T-helper 2 cell treated with Interferon-gamma antibody and Interleukin-4, amounts not matched to agents 100 ng/mL and 5 ng/mL, for 36 hours (primary cell): Measurements from ENCODE around the gene PCDHGA7. TPM values are rescaled to one million over a fixed set of nuclear protein-coding genes. Genes with fewer than 3 reads are reported as not detected.
"Not testable (repeated sequence)": the region's sequence is repeated elsewhere in the genome, so short reads cannot be mapped to it uniquely, and the experiment has no call there.

Experiments used
- intact Hi-C: fragments of 100-400 bp; cut with micrococcal nuclease; formaldehyde crosslinking; loops from one replicate; pipeline ENCODE4 v1.15.1; 2023
- total RNA-seq: library from RNA; stranded (reverse); gene quantifications from 2 replicates; pipeline ENCODE4 v1.2.3, GENCODE V29; 2022

The PCDHGA7 gene
- total RNA-seq, 1 donor from 2014 or later, result 0.30 TPM

GRCh38 chr5:141422742-141423291 lies 40.3 kb downstream of the PCDHGA7 start:
- intact Hi-C loops, result loop anchor here (5.0 kb wide), 2 partner anchors 54 to 61 kb away; partner anchors contain the start of genes PCDHGA5 and PCDHGC3

GRCh38 chr5:141427783-141428426 lies 45.4 kb downstream of the PCDHGA7 start:
- intact Hi-C loops, result no loop called here

GRCh38 chr5:141430332-141431113 lies 48.0 kb downstream of the PCDHGA7 start, which contains the start of gene PCDHGA12:
PCDHGA12 (plus strand) TSS chr5:141430507; CDS start chr5:141430760, 253 bp downstream.
- intact Hi-C loops, result no loop called here

GRCh38 chr5:141431286-141431685 lies 48.7 kb downstream of the PCDHGA7 start:
- intact Hi-C loops, result no loop called here

- intact Hi-C loops, result not testable (repeated sequence)
These were observed 49.8 kb downstream of the PCDHGA7 start for GRCh38 chr5:141432308-141432707.

GRCh38 chr5:141432726-141433125 lies 50.2 kb downstream of the PCDHGA7 start:
- intact Hi-C loops, result not testable (repeated sequence)

GRCh38 chr5:141434006-141434405 lies 51.5 kb downstream of the PCDHGA7 start:
- intact Hi-C loops, result no loop called here

Other genes starting within 250 kb of the PCDHGA7 start
- not detected in 2 replicates for gene PCDHB5, start 247.5 kb upstream of the PCDHGA7 start, total RNA-seq
- gene PCDHB6, start 232.7 kb upstream of the PCDHGA7 start, total RNA-seq, result not detected in 2 replicates
- gene PCDHB7, start 210.1 kb upstream of the PCDHGA7 start, total RNA-seq, result not detected in 2 replicates
- gene PCDHB8, start 205.0 kb upstream of the PCDHGA7 start, total RNA-seq, result not detected in 2 replicates
- gene PCDHB16, start 200.4 kb upstream of the PCDHGA7 start, total RNA-seq, result not detected in 2 replicates
- gene PCDHB9, start 195.6 kb upstream of the PCDHGA7 start, total RNA-seq, result not detected in 2 replicates
- not detected in 2 replicates for gene PCDHB10, start 190.4 kb upstream of the PCDHGA7 start, total RNA-seq
- not detected in 2 replicates for gene PCDHB11, start 183.1 kb upstream of the PCDHGA7 start, total RNA-seq
- gene PCDHB12, start 174.0 kb upstream of the PCDHGA7 start, total RNA-seq, result not detected in 2 replicates
- not detected in 2 replicates for gene PCDHB13, start 168.8 kb upstream of the PCDHGA7 start, total RNA-seq
- not detected in 2 replicates for gene PCDHB14, start 159.4 kb upstream of the PCDHGA7 start, total RNA-seq
- gene PCDHB15, start 137.3 kb upstream of the PCDHGA7 start, total RNA-seq, result not detected in 2 replicates
- 0.25 and 0.59 TPM in 2 replicates for gene SLC25A2, start 78.7 kb upstream of the PCDHGA7 start, total RNA-seq
- gene TAF7, start 62.0 kb upstream of the PCDHGA7 start, total RNA-seq, result 60.8 and 64.9 TPM in 2 replicates
- gene PCDHGA1, start 52.2 kb upstream of the PCDHGA7 start, total RNA-seq, result 0.09 TPM in 2 replicates
- 0.14 and 0.23 TPM in 2 replicates for gene PCDHGA2, start 44.0 kb upstream of the PCDHGA7 start, total RNA-seq
- 0.23 and 0.34 TPM in 2 replicates for gene PCDHGA3, start 38.9 kb upstream of the PCDHGA7 start, total RNA-seq
- 0.18 and 0.20 TPM in 2 replicates for gene PCDHGB1, start 32.6 kb upstream of the PCDHGA7 start, total RNA-seq
- gene PCDHGA4, start 27.7 kb upstream of the PCDHGA7 start, total RNA-seq, result 0.43 and 0.45 TPM in 2 replicates
- 0.93 and 1.0 TPM in 2 replicates for gene PCDHGB2, start 22.7 kb upstream of the PCDHGA7 start, total RNA-seq
- 0.41 and 0.55 TPM in 2 replicates for gene PCDHGA5, start 18.6 kb upstream of the PCDHGA7 start, total RNA-seq
- gene PCDHGB3, start 12.5 kb upstream of the PCDHGA7 start, total RNA-seq, result 0.59 and 0.93 TPM in 2 replicates
- 0.57 and 0.70 TPM in 2 replicates for gene PCDHGA6, start 8.9 kb upstream of the PCDHGA7 start, total RNA-seq
- gene PCDHGB4, start 5.0 kb downstream of the PCDHGA7 start, total RNA-seq, result 0.18 and 0.23 TPM in 2 replicates
- 0.18 TPM in 2 replicates for gene PCDHGA8, start 9.9 kb downstream of the PCDHGA7 start, total RNA-seq
- gene PCDHGB5, start 15.2 kb downstream of the PCDHGA7 start, total RNA-seq, result 0.55 and 0.61 TPM in 2 replicates
- 0.25 and 0.34 TPM in 2 replicates for gene PCDHGA9, start 20.0 kb downstream of the PCDHGA7 start, total RNA-seq
- gene PCDHGB6, start 25.3 kb downstream of the PCDHGA7 start, total RNA-seq, result 0.25 and 0.41 TPM in 2 replicates
- 0.34 and 0.41 TPM in 2 replicates for gene PCDHGA10, start 30.2 kb downstream of the PCDHGA7 start, total RNA-seq
- 0.20 and 0.39 TPM in 2 replicates for gene PCDHGB7, start 34.9 kb downstream of the PCDHGA7 start, total RNA-seq
- 0.11 and 0.25 TPM in 2 replicates for gene PCDHGA11, start 38.3 kb downstream of the PCDHGA7 start, total RNA-seq
- 0.16 and 0.18 TPM in 2 replicates for gene PCDHGA12, start 47.8 kb downstream of the PCDHGA7 start, total RNA-seq
- 0.07 and 0.18 TPM in 2 replicates for gene PCDHGC3, start 93.2 kb downstream of the PCDHGA7 start, total RNA-seq
- 0.05 TPM in 1 of 2 replicates, not detected in the other for gene PCDHGC4, start 102.3 kb downstream of the PCDHGA7 start, total RNA-seq
- gene PCDHGC5, start 106.3 kb downstream of the PCDHGA7 start, total RNA-seq, result not detected in 2 replicates
- gene DIAPH1, start 236.3 kb downstream of the PCDHGA7 start, total RNA-seq, result 289 and 299 TPM in 2 replicates